ENCODE data around the gene AFF1.

The AFF1 gene

GRCh38 chr4:86957215-86957614, 22.4 kb downstream of the AFF1 start:
- Histone ChIP-seq H3K27me3 (ENCODE audit: control insufficient read depth in 2 of 2, insufficient read depth in 2 of 2, low read length in 2 of 2) (no peaks in the 10 kb centered on the region), H3K4me1 (ENCODE audit: control insufficient read depth in 2 of 2, insufficient read depth in 2 of 2, low read length in 2 of 2) (peaks cover 8 to 23% of the 10 kb centered on the region in 2 donors), H3K36me3 (ENCODE audit: control insufficient read depth in 2 of 2, insufficient read depth in 2 of 2, low read length in 2 of 2) (no peaks in the 10 kb centered on the region), H3K4me3 (ENCODE audit: low read length in 2 of 2) (no peak overlapping the region), H3K9ac (ENCODE audit: low read depth in 1 of 2, low read length in 2 of 2) (no peak overlapping the region), H3K9me3 (ENCODE audit: control insufficient read depth in 2 of 2, low read length in 2 of 2) (no peaks in the 10 kb centered on the region), H3K27ac (ENCODE audit: low read depth in 2 of 2, low read length in 2 of 2) (no peak overlapping the region)

- Histone ChIP-seq H3K4me1 (ENCODE audit: control insufficient read depth in 2 of 2, insufficient read depth in 2 of 2, low read length in 2 of 2) (peaks cover 8 to 23% of the 10 kb centered on the region in 2 donors), H3K4me3 (ENCODE audit: low read length in 2 of 2) (no peak overlapping the region), H3K9ac (ENCODE audit: low read depth in 1 of 2, low read length in 2 of 2) (no peak overlapping the region), H3K27me3 (ENCODE audit: control insufficient read depth in 2 of 2, insufficient read depth in 2 of 2, low read length in 2 of 2) (no peaks in the 10 kb centered on the region), H3K36me3 (ENCODE audit: control insufficient read depth in 2 of 2, insufficient read depth in 2 of 2, low read length in 2 of 2) (no peaks in the 10 kb centered on the region), H3K9me3 (ENCODE audit: control insufficient read depth in 2 of 2, low read length in 2 of 2) (no peaks in the 10 kb centered on the region), H3K27ac (ENCODE audit: low read depth in 2 of 2, low read length in 2 of 2) (no peak overlapping the region)
Observed at GRCh38 chr4:86959588-86960500, 25.0 kb downstream of the AFF1 start.

GRCh38 chr4:86960557-86960961, 25.7 kb downstream of the AFF1 start:
- Histone ChIP-seq H3K27me3 (ENCODE audit: control insufficient read depth in 2 of 2, insufficient read depth in 2 of 2, low read length in 2 of 2) (no peaks in the 10 kb centered on the region), H3K27ac (ENCODE audit: low read depth in 2 of 2, low read length in 2 of 2) (peak overlapping the region; percentile 11 to 50), H3K4me3 (ENCODE audit: low read length in 2 of 2) (no peak overlapping the region), H3K36me3 (ENCODE audit: control insufficient read depth in 2 of 2, insufficient read depth in 2 of 2, low read length in 2 of 2) (no peaks in the 10 kb centered on the region), H3K4me1 (ENCODE audit: control insufficient read depth in 2 of 2, insufficient read depth in 2 of 2, low read length in 2 of 2) (peaks cover 11 to 23% of the 10 kb centered on the region in 2 donors), H3K9me3 (ENCODE audit: control insufficient read depth in 2 of 2, low read length in 2 of 2) (no peaks in the 10 kb centered on the region), H3K9ac (ENCODE audit: low read depth in 1 of 2, low read length in 2 of 2) (no peak overlapping the region)

- Histone ChIP-seq H3K27me3 (ENCODE audit: control insufficient read depth in 2 of 2, insufficient read depth in 2 of 2, low read length in 2 of 2) (no peaks in the 10 kb centered on the region), H3K4me3 (ENCODE audit: low read length in 2 of 2) (peak overlapping the region in 1 of 2 donors; percentile 4), H3K27ac (ENCODE audit: low read depth in 2 of 2, low read length in 2 of 2) (peak overlapping the region; percentile 11 to 50), H3K9ac (ENCODE audit: low read depth in 1 of 2, low read length in 2 of 2) (no peak overlapping the region), H3K9me3 (ENCODE audit: control insufficient read depth in 2 of 2, low read length in 2 of 2) (no peaks in the 10 kb centered on the region), H3K4me1 (ENCODE audit: control insufficient read depth in 2 of 2, insufficient read depth in 2 of 2, low read length in 2 of 2) (peaks cover 13 to 18% of the 10 kb centered on the region in 2 donors), H3K36me3 (ENCODE audit: control insufficient read depth in 2 of 2, insufficient read depth in 2 of 2, low read length in 2 of 2) (no peaks in the 10 kb centered on the region)
Observed at GRCh38 chr4:86961116-86961515, 26.3 kb downstream of the AFF1 start.

- H3K9ac ChIP-seq (ENCODE audit: low read depth in 1 of 2, low read length in 2 of 2) = no peak overlapping the region
- H3K4me1 ChIP-seq (ENCODE audit: control insufficient read depth in 2 of 2, insufficient read depth in 2 of 2, low read length in 2 of 2) = peaks cover 13 to 17% of the 10 kb centered on the region in 2 donors
- no peak overlapping the region for H3K4me3 ChIP-seq (ENCODE audit: low read length in 2 of 2)
- no peaks in the 10 kb centered on the region for H3K9me3 ChIP-seq (ENCODE audit: control insufficient read depth in 2 of 2, low read length in 2 of 2)
- no peaks in the 10 kb centered on the region for H3K27me3 ChIP-seq (ENCODE audit: control insufficient read depth in 2 of 2, insufficient read depth in 2 of 2, low read length in 2 of 2)
- no peaks in the 10 kb centered on the region for H3K36me3 ChIP-seq (ENCODE audit: control insufficient read depth in 2 of 2, insufficient read depth in 2 of 2, low read length in 2 of 2)
- peak overlapping the region; percentile 11 to 50 for H3K27ac ChIP-seq (ENCODE audit: low read depth in 2 of 2, low read length in 2 of 2)
Observed at GRCh38 chr4:86961605-86962295, 26.9 kb downstream of the AFF1 start.

- no peak overlapping the region for H3K9ac ChIP-seq (ENCODE audit: low read depth in 1 of 2, low read length in 2 of 2)
- H3K36me3 ChIP-seq (ENCODE audit: control insufficient read depth in 2 of 2, insufficient read depth in 2 of 2, low read length in 2 of 2) = peaks cover 0 to 2% of the 10 kb centered on the region in 2 donors
- no peaks in the 10 kb centered on the region for H3K9me3 ChIP-seq (ENCODE audit: control insufficient read depth in 2 of 2, low read length in 2 of 2)
- peaks cover 13 to 17% of the 10 kb centered on the region in 2 donors for H3K4me1 ChIP-seq (ENCODE audit: control insufficient read depth in 2 of 2, insufficient read depth in 2 of 2, low read length in 2 of 2)
- no peak overlapping the region for H3K4me3 ChIP-seq (ENCODE audit: low read length in 2 of 2)
- no peak overlapping the region for H3K27ac ChIP-seq (ENCODE audit: low read depth in 2 of 2, low read length in 2 of 2)
- H3K27me3 ChIP-seq (ENCODE audit: control insufficient read depth in 2 of 2, insufficient read depth in 2 of 2, low read length in 2 of 2) = no peaks in the 10 kb centered on the region
Observed at GRCh38 chr4:86963697-86964096, 28.9 kb downstream of the AFF1 start.

- no peak overlapping the region for H3K9ac ChIP-seq (ENCODE audit: low read depth in 1 of 2, low read length in 2 of 2)
- H3K36me3 ChIP-seq (ENCODE audit: control insufficient read depth in 2 of 2, insufficient read depth in 2 of 2, low read length in 2 of 2) = peaks cover 0 to 2% of the 10 kb centered on the region in 2 donors
- no peak overlapping the region for H3K4me3 ChIP-seq (ENCODE audit: low read length in 2 of 2)
- no peak overlapping the region for H3K27ac ChIP-seq (ENCODE audit: low read depth in 2 of 2, low read length in 2 of 2)
- H3K4me1 ChIP-seq (ENCODE audit: control insufficient read depth in 2 of 2, insufficient read depth in 2 of 2, low read length in 2 of 2) = peaks cover 9 to 16% of the 10 kb centered on the region in 2 donors
- H3K27me3 ChIP-seq (ENCODE audit: control insufficient read depth in 2 of 2, insufficient read depth in 2 of 2, low read length in 2 of 2) = no peaks in the 10 kb centered on the region
- H3K9me3 ChIP-seq (ENCODE audit: control insufficient read depth in 2 of 2, low read length in 2 of 2) = no peaks in the 10 kb centered on the region
Observed at GRCh38 chr4:86965019-86965976, 30.5 kb downstream of the AFF1 start.

- no peak overlapping the region for H3K4me3 ChIP-seq (ENCODE audit: low read length in 2 of 2)
- H3K9me3 ChIP-seq (ENCODE audit: control insufficient read depth in 2 of 2, low read length in 2 of 2) = no peaks in the 10 kb centered on the region
- H3K27me3 ChIP-seq (ENCODE audit: control insufficient read depth in 2 of 2, insufficient read depth in 2 of 2, low read length in 2 of 2) = no peaks in the 10 kb centered on the region
- no peak overlapping the region for H3K27ac ChIP-seq (ENCODE audit: low read depth in 2 of 2, low read length in 2 of 2)
- H3K9ac ChIP-seq (ENCODE audit: low read depth in 1 of 2, low read length in 2 of 2) = no peak overlapping the region
- peaks cover 0 to 2% of the 10 kb centered on the region in 2 donors for H3K36me3 ChIP-seq (ENCODE audit: control insufficient read depth in 2 of 2, insufficient read depth in 2 of 2, low read length in 2 of 2)
- H3K4me1 ChIP-seq (ENCODE audit: control insufficient read depth in 2 of 2, insufficient read depth in 2 of 2, low read length in 2 of 2) = peaks cover 5 to 7% of the 10 kb centered on the region in 2 donors
Observed at GRCh38 chr4:86967073-86967472, 32.3 kb downstream of the AFF1 start.

- Histone ChIP-seq H3K27me3 (ENCODE audit: control insufficient read depth in 2 of 2, insufficient read depth in 2 of 2, low read length in 2 of 2) (no peaks in the 10 kb centered on the region), H3K4me1 (ENCODE audit: control insufficient read depth in 2 of 2, insufficient read depth in 2 of 2, low read length in 2 of 2) (peaks cover 5 to 9% of the 10 kb centered on the region in 2 donors), H3K9me3 (ENCODE audit: control insufficient read depth in 2 of 2, low read length in 2 of 2) (no peaks in the 10 kb centered on the region), H3K9ac (ENCODE audit: low read depth in 1 of 2, low read length in 2 of 2) (no peak overlapping the region), H3K4me3 (ENCODE audit: low read length in 2 of 2) (no peak overlapping the region), H3K36me3 (ENCODE audit: control insufficient read depth in 2 of 2, insufficient read depth in 2 of 2, low read length in 2 of 2) (peaks cover 0 to 2% of the 10 kb centered on the region in 2 donors), H3K27ac (ENCODE audit: low read depth in 2 of 2, low read length in 2 of 2) (no peak overlapping the region)
Observed at GRCh38 chr4:86967798-86968197, 33.0 kb downstream of the AFF1 start.
